Adrenal gland (tissue), 5 donors: ENCODE data around the gene GABPB1.

Experiments
- POLR2A ChIP-seq, 2 donors: fragments of 450-650 bp; IDR thresholded peaks; one replicate each; pipeline ENCODE4 v1.6.1; 2017; ENCODE audit warnings: antibody characterized with exemption in 2 of 2, mild to moderate bottlenecking in 2 of 2, moderate library complexity in 1 of 2
- TF ChIP-seq, protein P1 (sequence below), 6 experiments: fragments of 450-650 bp in 4 of 6; fragments of 200-600 bp in 2 of 6; sonication (generic) in 1 of 6; IDR thresholded peaks; 1 replicate in 5 of 6; 2 replicates in 1 of 6; pipeline versions ENCODE4 v1.5.1 to v1.8.0; 2016 to 2021; ENCODE audit warnings: antibody characterized with exemption in 6 of 6, mild to moderate bottlenecking in 2 of 6, moderate library complexity in 1 of 6
- donor health status: DM: no; HTN: no; CAD: no.

DNA sequence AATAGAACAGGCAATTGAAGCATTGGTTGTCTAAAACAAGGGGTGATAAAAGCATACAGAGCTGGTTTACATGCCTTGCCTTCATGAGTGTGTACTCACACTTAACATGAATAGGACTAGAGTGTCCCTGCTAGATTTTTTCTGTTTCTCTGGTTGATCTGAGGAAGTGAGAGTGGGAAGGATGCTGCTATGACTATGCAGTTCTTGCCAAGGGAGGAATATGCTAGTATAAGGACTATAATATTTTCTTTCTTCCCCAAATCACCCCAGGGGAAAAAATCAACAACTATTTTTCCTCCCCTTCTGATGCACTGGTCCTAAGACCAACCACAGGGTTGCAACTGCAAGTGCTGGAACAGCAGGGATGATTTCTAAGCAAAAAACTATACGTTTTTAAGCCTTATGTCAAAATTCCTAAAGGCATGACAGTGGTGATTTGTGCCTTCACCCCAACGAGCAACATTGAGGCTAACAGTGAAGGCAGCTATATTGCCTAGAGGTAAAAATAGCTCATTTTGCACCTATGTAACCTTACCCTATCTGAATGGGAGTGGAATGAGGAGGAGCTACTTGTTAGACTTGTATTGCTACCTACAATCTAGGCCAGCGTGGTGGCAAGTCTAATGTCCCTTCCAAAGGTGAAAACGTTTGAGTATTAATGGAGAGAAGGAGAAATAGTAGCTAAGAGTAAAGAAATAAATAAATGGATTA is 35.7 kb upstream of the GABPB1 start:
- TF ChIP-seq, protein P1, sequence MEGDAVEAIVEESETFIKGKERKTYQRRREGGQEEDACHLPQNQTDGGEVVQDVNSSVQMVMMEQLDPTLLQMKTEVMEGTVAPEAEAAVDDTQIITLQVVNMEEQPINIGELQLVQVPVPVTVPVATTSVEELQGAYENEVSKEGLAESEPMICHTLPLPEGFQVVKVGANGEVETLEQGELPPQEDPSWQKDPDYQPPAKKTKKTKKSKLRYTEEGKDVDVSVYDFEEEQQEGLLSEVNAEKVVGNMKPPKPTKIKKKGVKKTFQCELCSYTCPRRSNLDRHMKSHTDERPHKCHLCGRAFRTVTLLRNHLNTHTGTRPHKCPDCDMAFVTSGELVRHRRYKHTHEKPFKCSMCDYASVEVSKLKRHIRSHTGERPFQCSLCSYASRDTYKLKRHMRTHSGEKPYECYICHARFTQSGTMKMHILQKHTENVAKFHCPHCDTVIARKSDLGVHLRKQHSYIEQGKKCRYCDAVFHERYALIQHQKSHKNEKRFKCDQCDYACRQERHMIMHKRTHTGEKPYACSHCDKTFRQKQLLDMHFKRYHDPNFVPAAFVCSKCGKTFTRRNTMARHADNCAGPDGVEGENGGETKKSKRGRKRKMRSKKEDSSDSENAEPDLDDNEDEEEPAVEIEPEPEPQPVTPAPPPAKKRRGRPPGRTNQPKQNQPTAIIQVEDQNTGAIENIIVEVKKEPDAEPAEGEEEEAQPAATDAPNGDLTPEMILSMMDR (IDR thresholded peaks at IDR 0.05) = no peak
- no peak for TF ChIP-seq POLR2A (IDR thresholded peaks at IDR 0.05)
